K562 (cell line): ENCODE results near the gene SUPT5H. TPM values are rescaled to one million over a fixed set of nuclear protein-coding genes. Genes with fewer than 3 reads are reported as not detected.

Experiments
- ATAC-seq: fragments of 200-7000 bp; cut with Tn5 transposase; 3 replicates; pipeline ENCODE4 v1.9.1; 2020; ENCODE audit warnings: moderate library complexity
- BruUV-seq: library from RNA; stranded (reverse); fragments of 400-500 nt; replicated peaks from 2 replicates; lab custom pipeline; 2021; lab: Mats Ljungman, UMichigan
- CTCF ChIA-PET: fragments of 300-600 bp; formaldehyde crosslinking; extraction: SDS; loops from one replicate; lab custom pipeline; 2021; ENCODE audit warnings: low intra/inter-chr PET ratio; lab: Yijun Ruan, JAX
- POLR2A ChIA-PET: fragments of 300-600, 350-650 bp; sonication (Branson Sonifier 250); formaldehyde crosslinking; extraction: SDS; loops from one replicate; lab custom pipeline; 2021; ENCODE audit warnings: antibody characterized with exemption, inconsistent platforms; lab: Yijun Ruan, JAX
- DNase-seq, 4 experiments: peaks; one replicate each; pipeline versions ENCODE4 v3.0.0 to v3.0.0-alpha.2; 2011 to 2018; ENCODE audit warnings: low spot score in 3 of 4, mixed read lengths in 3 of 4; ENCODE audit errors: extremely low read depth in 1 of 4
- FAIRE-seq: peaks from 2 replicates; lab custom pipeline; 2011; peaks lifted over from hg19 to GRCh38; lab: Jason Lieb, UNC
- H2AFZ ChIP-seq: 2 replicates; pipeline ENCODE4 v1.6.0; 2011; ENCODE audit warnings: low read depth, low read length, control low read depth, inconsistent platforms
- H3K27ac ChIP-seq: fragments of 200-600 bp; 3 replicates; pipeline ENCODE4 v1.8.0; 2011; ENCODE audit warnings: low read depth, mild to moderate bottlenecking, control low read depth, inconsistent platforms, low read length, moderate library complexity, mixed read lengths; ENCODE audit errors: extremely low read depth
- H3K27me3 ChIP-seq, 2 experiments: fragments of 300-600 bp in 1 of 2; 2 replicates in 1 of 2; 3 replicates in 1 of 2; pipeline versions ENCODE4 v1.6.0 to v1.8.0; 2011; ENCODE audit warnings: inconsistent platforms in 2 of 2, low read length in 2 of 2, mild to moderate bottlenecking in 1 of 2, mixed read lengths in 1 of 2, moderate library complexity in 1 of 2; ENCODE audit not compliant: control insufficient read depth in 2 of 2, insufficient read depth in 2 of 2
- H3K36me3 ChIP-seq: fragments of 300-600 bp; 3 replicates; pipeline ENCODE4 v1.8.0; 2011; ENCODE audit warnings: mild to moderate bottlenecking, low read length, inconsistent platforms; ENCODE audit not compliant: control insufficient read depth, insufficient read depth
- H3K4me1 ChIP-seq, 2 experiments: fragments of 200-600 bp in 1 of 2; replicated peaks in 1 of 2; 2 replicates in 1 of 2; 3 replicates in 1 of 2; pipeline versions ENCODE4 v1.5.1 to v1.8.0; 2011; ENCODE audit warnings: inconsistent platforms in 2 of 2, low read length in 2 of 2, mild to moderate bottlenecking in 1 of 2, mixed read lengths in 1 of 2, moderate library complexity in 1 of 2; ENCODE audit not compliant: control insufficient read depth in 2 of 2, insufficient read depth in 2 of 2
- H3K4me2 ChIP-seq: 2 replicates; pipeline ENCODE4 v1.6.1; 2011; ENCODE audit warnings: low read length, control low read depth, inconsistent platforms, mixed read lengths; ENCODE audit not compliant: insufficient read depth
- H3K4me3 ChIP-seq: fragments of 200-600 bp; sonication (generic), shearing (Covaris generic); 2 replicates; pipeline ENCODE4 v1.5.1; 2016; ENCODE audit warnings: control low read depth, inconsistent platforms
- H3K79me2 ChIP-seq: fragments of 200-600 bp; 3 replicates; pipeline ENCODE4 v1.8.0; 2011; ENCODE audit warnings: low read length, inconsistent platforms; ENCODE audit not compliant: control insufficient read depth, insufficient read depth
- H3K9ac ChIP-seq, 2 experiments: 2 replicates each; pipeline versions ENCODE4 v1.6.0 to v1.6.1; 2011; ENCODE audit warnings: low read depth in 2 of 2, low read length in 2 of 2, control low read depth in 1 of 2, inconsistent platforms in 1 of 2, mild to moderate bottlenecking in 1 of 2, mixed read lengths in 1 of 2; ENCODE audit not compliant: insufficient read depth in 1 of 2
- H3K9me1 ChIP-seq: one replicate; pipeline ENCODE4 v1.6.0; 2011; ENCODE audit warnings: inconsistent platforms, mild to moderate bottlenecking, low read length, moderate library complexity; ENCODE audit not compliant: control insufficient read depth, insufficient read depth
- H3K9me3 ChIP-seq: replicated peaks from 2 replicates; pipeline ENCODE4 v1.5.1; 2011; ENCODE audit warnings: low read depth, low read length, inconsistent platforms; ENCODE audit not compliant: control insufficient read depth, insufficient read depth
- H4K20me1 ChIP-seq: replicated peaks from 2 replicates; pipeline ENCODE4 v1.6.1; 2011; ENCODE audit warnings: low read length, inconsistent platforms, mixed read lengths; ENCODE audit not compliant: control insufficient read depth, insufficient read depth
- EGR1 ChIP-seq: fragments of 450-650 bp; conservative IDR thresholded peaks from 2 replicates; pipeline ENCODE4 v1.6.1; 2017; ENCODE audit warnings: mild to moderate bottlenecking
- GATAD2A ChIP-seq: fragments of 450-650 bp; IDR thresholded peaks from 2 replicates; pipeline ENCODE4 v1.6.1; 2017
- POLR2B ChIP-seq: fragments of 450-650 bp; IDR thresholded peaks from 2 replicates; pipeline ENCODE4 v1.6.1; 2018; ENCODE audit warnings: low read depth; ENCODE audit not compliant: partially characterized antibody
- PTTG1 ChIP-seq: fragments of 450-650 bp; IDR thresholded peaks from 2 replicates; pipeline ENCODE4 v1.6.1; 2016; ENCODE audit warnings: low read depth, mild to moderate bottlenecking, missing genetic modification characterization, missing compliant biosample characterization
- SMARCC2 ChIP-seq: fragments of 450-650 bp; IDR thresholded peaks from 2 replicates; pipeline ENCODE4 v1.6.1; 2017; ENCODE audit warnings: antibody characterized with exemption, moderate library complexity, mild to moderate bottlenecking, low read depth
- TRIM28 ChIP-seq: fragments of 450-650 bp; IDR thresholded peaks from 2 replicates; pipeline ENCODE4 v1.6.1; 2017
- VEZF1 ChIP-seq: fragments of 200-800 bp; sonication (Bioruptor generic); IDR thresholded peaks from 2 replicates; pipeline ENCODE4 v1.6.1; 2017; ENCODE audit warnings: missing genetic modification characterization, missing compliant biosample characterization
- ZBTB12 ChIP-seq: fragments of 250-450 bp; sonication (Bioruptor Pico); IDR thresholded peaks from 2 replicates; pipeline ENCODE4 v1.4.0; 2020
- ZBTB49 ChIP-seq: sonication (generic); formaldehyde crosslinking; IDR thresholded peaks from 2 replicates; pipeline ENCODE4 v1.8.0; 2022; ENCODE audit warnings: missing genetic modification reagents, mild to moderate bottlenecking, borderline replicate concordance
- ZFX ChIP-seq: sonication (generic); formaldehyde crosslinking; IDR thresholded peaks from 2 replicates; pipeline ENCODE4 v1.8.0; 2022; ENCODE audit warnings: mild to moderate bottlenecking, missing genetic modification reagents, moderate library complexity
- ZNF518B ChIP-seq: fragments of 250-450 bp; sonication (Bioruptor Pico); IDR thresholded peaks from 2 replicates; pipeline ENCODE4 v1.5.0; 2021; ENCODE audit warnings: mild to moderate bottlenecking, moderate library complexity
- WGBS: fragments of 100-300 bp; shearing (Covaris generic); methylation state at CpG from one replicate; pipeline ENCODE4 v1.1.6; 2016; ENCODE audit warnings: low coverage, mixed read lengths; ENCODE audit not compliant: insufficient coverage; ENCODE audit errors: missing lambda C conversion rate; 5-methylcytosine and 5-hydroxymethylcytosine counted together
- in situ Hi-C: fragments of 300-500 bp; cut with MboI; formaldehyde crosslinking; loops from 4 replicates; pipeline ENCODE4 v1.15.0; 2018; ENCODE audit warnings: inconsistent platforms, mixed read lengths
- intact Hi-C: fragments of 100-400 bp; cut with micrococcal nuclease; formaldehyde crosslinking; loops from 2 replicates; pipeline ENCODE4 v1.14.2; 2022
- polyA plus RNA-seq, 8 experiments: library from polyadenylated mRNA; depleted of rRNA in 4 of 8; stranded (reverse) in 5 of 8; unstranded in 3 of 8; fragments of >200 nt; fragmentation: Nextera tagmentation in 2 of 8; fragmentation: Illumina TruSeq in 1 of 8; extraction: Ambion mirVana in 2 of 8; extraction: Trizol in 1 of 8; gene quantifications; 2 replicates each; pipeline versions ENCODE4 v1.2.1 to v1.2.3, GENCODE V29; 2011 to 2014; ENCODE audit warnings: inconsistent platforms in 1 of 8, missing spikeins in 1 of 8
- total RNA-seq, 7 experiments: library from RNA; depleted of rRNA in 6 of 7; stranded (reverse); fragments of >200 nt in 6 of 7; fragmentation: Illumina TruSeq in 2 of 7; extraction: Trizol in 2 of 7; gene quantifications; 2 replicates each; pipeline versions ENCODE4 v1.2.1 to v1.2.3, GENCODE V29; 2011 to 2021; ENCODE audit warnings: low replicate concordance in 1 of 7

The SUPT5H gene
- total and polyA plus RNA-seq, 9 of the 15 experiments (the other 6 are each of a cell fraction or from before 2014, with no cell fraction given): 13.3 to 85.9 (median 35.9) TPM

GRCh38 chr19:39412867-39413271 lies 32.5 kb upstream of the SUPT5H start (continued):
- no peak for TF ChIP-seq ZNF518B (CRISPR knock-in tag)

- FAIRE-seq (no peak), DNase-seq (peak; percentile 39 to 70 (median 58)), ATAC-seq (no peak)
- BruUV-seq: no TSS peak
- no peaks in the 10 kb centered on the region for H3K9me3 ChIP-seq
- peak overlapping the region; percentile 84 for H3K27ac ChIP-seq
- intact Hi-C loops (loop anchor here (5.0 kb wide), 2 partner anchors 186 to 291 kb away; no protein-coding TSS in a partner anchor), in situ Hi-C loops (no loop called here)
- peak overlapping the region; percentile 71 for H3K4me3 ChIP-seq
- peaks cover 31 to 70% of the 10 kb centered on the region in 2 experiments for H3K4me1 ChIP-seq
- H3K36me3 ChIP-seq: peaks cover 20% of the 10 kb centered on the region; the same call in 2 of the 3 replicates
- WGBS: 12% methylated on average over 20 of the region's 54 CpGs
- H4K20me1 ChIP-seq: peaks cover under 1% of the 10 kb centered on the region; the same call in 1 of the 2 replicates
- no peaks in the 10 kb centered on the region for H3K27me3 ChIP-seq
- H3K4me2 ChIP-seq: peak overlapping the region; percentile 77
- H2AFZ ChIP-seq: peak overlapping the region; percentile 78
- H3K79me2 ChIP-seq: peaks cover 44% of the 10 kb centered on the region
- POLR2A ChIA-PET: interaction anchor here (1.1 to 1.7 kb wide), 5 partner anchors 10 to 71 kb away, joined by 3 to 15 read pairs (median 5); partner anchors contain the start of genes RPS16 and SAMD4B
- CTCF ChIA-PET: interaction anchor here (0.6 to 3.7 kb wide), 4 partner anchors 15 to 303 kb away, joined by 3 to 74 read pairs (median 4); no protein-coding TSS in a partner anchor
- no peaks in the 10 kb centered on the region for H3K9me1 ChIP-seq
- peak overlapping the region; percentile 86 to 97 for H3K9ac ChIP-seq
- TF ChIP-seq PTTG1 (tag): no peak
- no peak for TF ChIP-seq GATAD2A
- TF ChIP-seq TRIM28: no peak
- TF ChIP-seq POLR2B: no peak
- 0 out of 2 replicates have a peak, but pooled peaks have one; percentile 6 for TF ChIP-seq ZFX (CRISPR knock-in tag)
- no peak for TF ChIP-seq SMARCC2
- no peak for TF ChIP-seq ZBTB12 (CRISPR knock-in tag)
- TF ChIP-seq VEZF1 (CRISPR knock-in tag): peak; percentile 47
- peak; percentile 73 for TF ChIP-seq EGR1
- no peak for TF ChIP-seq ZBTB49 (CRISPR knock-in tag)
Measured at GRCh38 chr19:39413272-39413910, 32.0 kb upstream of the SUPT5H start.
